Stimulated activated naive CD8-positive, alpha-beta T cell treated with anti-CD3 and anti-CD28 coated beads, Interleukin-15, Interleukin-2, amounts not matched to agents 100 U/mL and 50 U/mL, for 24 hours (primary cell): ENCODE measurements around the gene SLC9A9.
A peak's percentile ranks its signal among the peaks of the same experiment; 100 is the strongest.

ENCODE experiments used
- ATAC-seq: fragments of 150-1000 bp; cut with Tn5 transposase; one replicate; pipeline ENCODE4 v1.10.0; 2021
- DNase-seq: peaks from one replicate; pipeline ENCODE4 v3.0.0; 2021

The SLC9A9 gene

DNA sequence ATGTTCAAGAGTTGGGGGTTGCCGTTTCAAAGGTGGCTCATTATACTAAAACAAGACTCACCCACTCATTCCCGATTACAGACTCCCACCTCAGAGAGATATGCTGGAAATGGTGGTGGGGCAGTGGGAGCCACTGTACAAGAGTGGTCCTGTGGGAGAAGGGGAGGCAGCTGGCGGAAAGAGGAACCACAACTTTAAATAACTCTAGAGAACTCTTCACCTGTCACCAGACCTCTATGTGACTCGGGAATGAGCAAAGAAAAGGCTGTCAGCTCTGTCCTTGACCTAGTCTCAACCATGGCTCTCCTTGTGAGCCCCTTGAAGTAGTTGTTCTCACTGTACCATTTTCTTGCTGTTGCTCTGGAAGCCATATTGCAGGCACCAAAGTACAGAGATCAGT is 434.9 kb downstream of the SLC9A9 start:
- DNase-seq (no peak), ATAC-seq (no peak)

DNA sequence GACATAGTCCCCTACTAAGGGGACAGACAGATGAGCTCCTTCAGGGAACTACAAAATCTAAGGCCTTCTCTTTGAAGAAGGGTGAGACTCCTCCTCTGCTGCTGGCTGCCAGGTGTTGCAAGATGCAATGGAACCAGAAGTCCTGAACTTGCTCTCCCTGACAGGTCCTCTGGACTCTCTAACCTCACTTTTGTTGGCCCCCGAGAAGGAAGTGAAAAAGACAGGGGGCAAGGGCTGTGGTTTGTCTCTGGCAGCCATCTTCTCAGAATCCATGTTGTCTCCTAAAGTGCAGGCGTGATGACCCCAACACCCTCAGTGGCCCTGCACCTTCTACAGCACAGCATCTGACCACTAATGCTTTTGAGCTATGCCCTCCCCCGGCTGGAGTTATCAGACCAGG is 436.2 kb downstream of the SLC9A9 start:
- DNase-seq = no peak
- ATAC-seq = no peak

DNA sequence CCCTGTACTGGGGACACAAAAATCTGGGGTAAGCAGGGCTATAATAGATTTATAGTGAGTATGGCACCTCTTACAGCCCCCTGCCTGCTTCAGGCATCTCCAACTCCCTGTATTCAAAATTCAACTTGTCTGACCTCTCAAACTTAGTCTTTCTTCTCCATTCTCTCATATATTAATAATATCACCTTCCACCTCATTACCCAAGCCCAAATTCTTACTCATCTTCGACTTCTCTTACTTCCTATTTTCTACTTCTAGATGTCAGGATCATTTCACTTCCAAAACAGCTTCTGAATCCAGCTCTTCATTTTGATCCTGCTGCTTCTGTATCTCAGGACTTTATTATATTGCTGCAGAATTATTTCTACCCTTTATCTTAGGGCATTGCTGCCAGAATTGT is 438.0 kb downstream of the SLC9A9 start:
- no peak for DNase-seq
- ATAC-seq = no peak

DNA sequence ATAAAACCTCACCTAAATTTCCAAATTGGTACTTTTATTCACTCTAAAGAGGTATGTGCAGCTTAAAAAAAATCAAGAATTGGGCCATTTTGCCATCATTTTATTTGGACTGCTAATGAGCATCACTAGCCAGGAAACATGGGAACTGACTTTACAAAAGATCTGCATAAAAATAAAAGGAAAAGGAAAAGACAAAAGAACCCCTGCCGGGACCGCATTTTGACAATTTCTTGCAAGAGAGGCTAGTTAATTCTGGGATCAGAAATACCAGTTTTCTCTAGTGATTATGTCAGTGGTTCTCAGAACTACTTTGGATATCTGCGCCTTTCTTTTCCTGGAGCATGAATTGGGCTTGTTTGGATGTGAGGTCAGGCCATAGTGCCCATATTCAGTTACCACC is 439.5 kb downstream of the SLC9A9 start:
- DNase-seq (no peak), ATAC-seq (no peak)

DNA sequence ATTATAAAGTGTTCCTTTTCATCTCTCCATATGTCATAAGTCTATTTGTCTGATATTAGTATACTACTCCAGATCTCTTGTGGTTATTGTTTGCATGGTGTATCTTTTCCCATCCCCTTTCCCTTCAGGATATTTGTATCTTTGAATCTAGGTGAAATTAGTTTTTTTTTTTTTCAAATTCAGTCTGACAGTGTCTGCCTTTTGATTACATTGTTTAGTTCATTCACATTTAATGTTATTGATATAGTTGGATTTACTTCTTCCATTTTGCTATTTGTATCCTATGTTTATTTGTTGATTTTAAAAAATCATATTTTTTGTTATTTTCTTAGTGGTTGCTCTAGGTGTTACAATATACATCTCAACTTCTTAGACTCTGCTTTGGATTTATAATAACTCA is 445.7 kb downstream of the SLC9A9 start:
- ATAC-seq (no peak), DNase-seq (no peak)

DNA sequence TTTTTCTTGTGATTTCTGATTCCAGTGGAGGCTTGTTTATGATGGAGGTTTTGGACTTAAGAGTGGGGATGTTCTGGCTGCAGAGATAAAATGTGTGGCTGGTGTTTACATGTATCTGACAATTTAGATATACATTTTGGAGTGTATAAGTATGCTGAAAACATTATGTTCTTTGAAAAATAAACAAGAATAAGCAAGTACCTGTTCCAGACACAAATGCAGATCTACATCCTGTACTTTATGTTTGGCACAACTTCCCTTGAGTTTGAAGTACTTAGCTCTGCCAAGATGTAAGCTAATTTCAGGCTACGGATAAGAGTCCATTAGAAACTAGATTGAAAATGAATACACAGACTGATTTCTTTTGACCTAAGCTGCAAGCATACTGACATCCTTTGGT is 451.5 kb downstream of the SLC9A9 start:
- ATAC-seq = no peak
- DNase-seq = no peak

DNA sequence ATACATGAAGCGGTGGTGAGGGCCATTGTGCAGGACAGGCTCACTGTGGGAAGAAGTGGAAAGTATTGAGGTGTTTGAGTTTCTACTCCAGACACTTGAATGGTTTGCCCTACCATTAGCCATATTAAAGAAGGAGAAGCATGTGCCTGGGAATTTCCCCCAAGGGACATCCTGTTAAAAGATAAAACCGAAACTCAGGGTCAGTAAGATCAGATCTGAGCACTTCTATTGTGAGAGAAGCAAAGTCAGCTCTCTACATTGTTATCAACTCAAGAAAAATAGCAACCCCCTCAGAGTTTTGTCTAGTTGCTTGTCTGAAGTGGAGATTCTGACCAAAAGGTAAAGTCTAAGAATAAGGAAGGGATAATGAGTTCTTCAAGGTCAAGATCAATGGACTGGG is 458.9 kb downstream of the SLC9A9 start:
- no peak for DNase-seq
- ATAC-seq = no peak

DNA sequence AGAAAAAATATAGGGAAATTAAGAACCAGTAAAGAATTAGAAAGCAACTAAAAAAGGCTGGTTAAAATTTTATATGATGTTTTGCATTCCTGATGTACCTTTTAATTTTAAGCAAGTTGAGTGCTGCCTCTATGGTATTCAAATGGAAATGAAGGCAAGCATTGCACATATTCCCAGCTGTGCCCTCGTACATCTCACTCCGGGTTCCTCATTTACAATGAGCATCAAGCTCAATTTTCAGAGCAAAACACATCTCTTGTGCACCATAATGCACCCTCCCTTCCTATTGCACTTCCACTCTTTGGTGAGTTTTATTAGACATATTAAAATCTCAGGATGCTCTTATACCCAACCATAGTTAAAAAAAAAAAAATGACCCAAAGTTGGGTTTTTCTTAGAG is 460.8 kb downstream of the SLC9A9 start:
- DNase-seq (no peak), ATAC-seq (no peak)

DNA sequence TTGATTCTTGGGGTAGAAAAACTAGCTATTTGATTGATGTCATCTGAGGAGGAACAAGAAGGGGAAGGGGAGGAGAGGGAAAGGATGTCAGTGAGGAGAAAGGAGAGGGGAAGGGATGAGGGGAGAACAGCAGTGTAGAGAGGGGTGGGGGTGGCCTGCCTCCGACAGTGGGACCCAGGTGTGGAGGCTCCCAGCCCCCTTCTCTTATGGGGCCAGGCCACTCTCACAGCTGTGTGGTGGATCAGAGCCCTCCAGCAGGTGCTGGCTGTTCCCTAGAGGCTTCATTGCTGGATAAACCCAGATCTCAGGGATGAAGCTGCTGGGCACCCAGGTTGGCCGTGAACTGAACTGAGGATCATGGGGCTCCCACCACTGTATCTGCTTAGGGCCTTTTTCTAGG is 464.2 kb downstream of the SLC9A9 start:
- DNase-seq (no peak), ATAC-seq (no peak)

DNA sequence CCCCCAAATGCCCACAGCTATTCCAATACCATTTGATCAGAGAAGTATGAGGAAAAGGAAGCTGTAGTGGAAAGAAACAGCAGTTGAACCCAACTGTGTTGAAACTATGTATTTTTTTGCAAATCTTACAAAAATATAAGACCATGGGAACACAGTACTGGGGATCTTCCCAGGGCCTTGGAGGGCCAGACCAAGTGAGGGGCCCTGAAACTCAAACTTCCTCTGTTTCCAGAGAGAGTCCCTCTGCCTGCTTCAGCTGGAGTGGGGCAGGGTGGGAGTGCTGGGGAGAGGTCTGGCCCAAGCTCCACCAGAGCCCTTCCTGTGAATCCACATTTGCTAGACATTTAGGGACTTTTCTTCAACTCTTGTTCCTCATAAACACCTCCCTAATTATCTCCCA is 464.8 kb downstream of the SLC9A9 start:
- DNase-seq (no peak), ATAC-seq (no peak)

DNA sequence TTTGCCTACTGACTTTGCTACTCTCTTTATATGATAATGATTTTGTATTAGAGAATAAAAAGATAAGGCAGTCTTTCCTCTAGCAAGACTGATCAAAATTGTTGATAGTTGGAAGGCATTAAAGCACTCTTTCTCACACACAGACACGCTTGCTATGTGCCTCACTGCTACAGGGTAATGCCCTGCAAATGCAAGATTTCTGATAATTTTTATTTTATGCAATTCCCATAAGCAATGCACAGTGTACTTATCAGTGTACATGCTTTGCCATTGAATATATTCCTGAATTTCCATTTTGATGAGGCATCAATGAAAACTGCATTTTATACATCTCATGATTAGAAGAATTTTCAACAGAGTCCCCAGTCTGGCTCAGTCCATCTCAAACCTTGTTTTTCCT is 465.5 kb downstream of the SLC9A9 start:
- no peak for DNase-seq
- ATAC-seq = no peak

DNA sequence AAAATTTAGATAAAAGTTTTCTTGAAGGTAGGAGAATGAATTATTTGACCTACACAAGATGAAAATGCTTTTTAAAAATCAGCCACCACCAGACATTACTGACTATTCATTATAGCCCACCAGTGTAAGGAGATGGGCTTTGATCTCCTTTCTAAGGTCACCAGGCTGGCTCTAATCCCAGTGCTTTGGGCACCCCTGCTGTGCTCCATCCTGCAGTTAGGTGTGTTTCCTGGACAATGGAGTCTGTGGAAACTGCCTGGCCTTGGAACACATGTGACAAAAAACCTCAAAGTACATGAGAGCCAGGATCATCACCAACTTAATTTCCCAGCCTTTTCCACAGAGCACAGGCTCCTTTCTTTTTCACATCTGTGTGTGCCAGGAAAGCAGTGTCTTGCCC is 467.8 kb downstream of the SLC9A9 start:
- no peak for DNase-seq

DNA sequence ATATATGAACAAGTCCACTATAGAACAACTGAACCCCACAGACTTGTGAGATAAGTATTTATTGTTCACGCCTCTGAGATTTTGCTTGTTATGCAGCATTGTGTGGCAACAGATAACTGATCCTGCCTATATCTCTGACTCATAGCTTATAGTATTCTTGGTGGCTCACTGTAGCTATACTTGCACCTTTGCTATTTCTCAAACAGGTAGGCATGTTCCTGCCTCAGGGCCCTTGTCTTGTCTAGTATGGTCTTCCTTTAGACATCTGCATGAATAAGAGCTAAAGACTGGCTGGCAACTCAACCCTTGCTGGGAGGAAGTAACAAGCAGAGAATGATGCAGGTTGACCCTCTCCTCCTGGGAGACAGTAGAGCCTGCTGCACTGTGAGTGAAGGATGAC is 472.6 kb downstream of the SLC9A9 start:
- no peak for ATAC-seq
- no peak for DNase-seq

More for the DNA sequence above, 467.8 kb downstream of the SLC9A9 start:
- ATAC-seq = no peak

DNA sequence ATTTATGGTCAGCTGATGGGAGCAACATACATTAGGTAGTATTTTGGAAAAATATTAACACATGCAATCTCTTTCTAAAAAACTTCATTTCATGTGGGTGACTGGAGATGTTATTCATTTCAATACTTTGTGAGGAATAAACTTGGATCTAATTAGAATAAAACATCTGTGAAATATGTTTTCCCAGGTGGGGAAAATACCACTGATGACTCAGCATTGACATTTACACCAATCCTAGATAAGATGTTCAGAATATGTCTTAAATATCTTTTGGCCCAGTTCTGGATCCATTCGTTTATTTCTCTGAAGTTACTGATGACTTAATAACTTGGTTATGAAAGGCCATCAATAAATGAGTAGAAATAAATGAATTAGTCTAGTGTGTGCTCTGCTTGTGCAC is 481.1 kb downstream of the SLC9A9 start:
- DNase-seq = no peak
- ATAC-seq = no peak

DNA sequence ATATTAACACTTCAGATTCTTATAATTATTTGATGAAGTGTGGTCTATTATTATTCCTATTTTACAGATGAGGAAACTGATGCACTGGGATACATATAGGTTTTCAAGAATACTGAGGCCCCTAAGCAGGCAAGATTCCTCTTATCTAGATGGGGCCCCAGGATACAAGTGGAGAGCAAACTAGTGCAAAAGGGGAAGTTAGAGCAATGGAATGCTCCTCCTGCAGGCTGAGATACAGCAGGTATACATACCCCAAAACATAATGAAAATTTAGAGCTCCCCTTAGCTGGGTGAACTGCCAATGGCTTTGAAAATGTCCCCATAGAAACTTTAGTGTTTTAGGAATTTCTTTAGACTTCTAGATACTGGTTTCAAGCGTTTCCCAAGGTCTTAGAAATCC is 481.6 kb downstream of the SLC9A9 start:
- no peak for DNase-seq
- no peak for ATAC-seq

DNA sequence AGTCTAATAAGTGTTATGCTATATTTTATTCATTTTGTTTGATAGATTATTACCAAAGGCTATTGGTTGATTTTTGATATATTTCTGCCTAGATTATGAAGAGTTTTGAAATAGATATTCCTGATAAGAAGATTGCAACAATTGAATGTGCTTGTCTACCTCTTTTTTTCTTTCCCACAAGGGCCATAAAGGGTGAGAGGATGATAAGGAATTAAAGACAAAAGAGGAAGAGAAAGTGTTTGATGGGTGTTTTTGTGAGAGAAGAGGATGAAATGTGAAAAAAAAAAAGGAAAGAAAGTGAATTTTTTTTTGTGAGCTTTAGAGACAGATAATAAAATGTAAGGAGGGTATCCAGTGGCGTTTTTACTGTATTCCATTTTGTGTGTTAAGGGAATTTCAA is 484.3 kb downstream of the SLC9A9 start:
- no peak for ATAC-seq
- DNase-seq = no peak

DNA sequence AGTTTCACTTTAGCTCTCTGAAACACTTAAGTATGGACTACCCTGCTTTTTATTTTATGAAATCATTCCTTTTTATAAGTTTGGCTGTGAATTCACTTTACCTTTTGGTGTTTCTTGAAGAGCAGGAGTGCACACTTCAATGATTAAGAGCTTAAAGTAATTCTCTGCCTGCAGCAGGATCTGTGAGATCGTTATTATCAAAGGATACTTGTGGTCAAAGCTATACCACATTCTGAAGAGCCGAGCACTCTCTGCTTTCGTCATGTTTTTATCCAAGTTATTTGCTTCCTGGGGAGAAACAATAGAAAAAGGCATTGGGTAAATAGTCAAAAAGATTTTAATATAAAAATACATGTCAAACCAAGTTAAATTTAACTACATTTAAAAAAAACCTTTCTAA is 485.0 kb downstream of the SLC9A9 start:
- ATAC-seq (no peak), DNase-seq (no peak)

DNA sequence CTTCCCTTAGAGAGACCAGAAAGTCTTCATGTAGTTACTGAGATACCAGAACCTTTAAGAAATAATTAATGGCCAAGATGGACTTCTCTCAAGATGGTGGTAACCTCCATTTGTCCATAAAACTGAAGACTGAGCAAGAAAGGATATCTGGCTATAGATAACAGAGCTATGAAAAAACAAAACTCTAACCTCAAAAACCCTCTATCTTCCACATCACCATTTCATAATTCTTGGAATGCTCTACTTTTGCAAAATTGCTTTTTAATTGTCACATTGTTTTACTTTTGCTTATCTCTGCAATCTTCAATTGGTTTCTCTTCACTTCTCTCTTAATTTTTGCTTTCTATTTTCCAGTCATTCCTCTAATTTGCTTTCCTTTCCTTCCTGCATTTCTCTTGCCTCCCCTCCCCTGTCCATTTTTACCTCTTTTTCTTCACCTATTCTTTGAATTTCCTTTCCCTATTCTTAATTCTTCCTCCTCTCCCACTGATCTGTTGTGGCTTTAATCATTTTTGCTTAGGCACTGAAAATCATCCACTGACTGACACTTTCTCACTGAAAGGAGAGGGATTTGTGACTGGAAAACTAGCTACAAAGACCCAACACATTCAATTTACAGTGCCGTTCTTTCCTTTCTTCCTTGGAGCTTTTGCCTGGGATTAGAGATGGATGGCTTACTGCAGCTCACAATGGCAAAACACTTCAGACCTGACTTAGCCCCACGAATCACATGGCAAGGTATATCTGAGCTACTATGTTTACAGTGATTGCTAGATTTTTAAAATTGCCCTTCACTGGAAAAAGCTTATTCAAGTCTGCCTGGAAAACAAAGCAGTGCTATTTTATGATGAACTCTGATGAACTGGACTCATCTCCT is 485.9 kb downstream of the SLC9A9 start:
- DNase-seq (no peak), ATAC-seq (no peak)

DNA sequence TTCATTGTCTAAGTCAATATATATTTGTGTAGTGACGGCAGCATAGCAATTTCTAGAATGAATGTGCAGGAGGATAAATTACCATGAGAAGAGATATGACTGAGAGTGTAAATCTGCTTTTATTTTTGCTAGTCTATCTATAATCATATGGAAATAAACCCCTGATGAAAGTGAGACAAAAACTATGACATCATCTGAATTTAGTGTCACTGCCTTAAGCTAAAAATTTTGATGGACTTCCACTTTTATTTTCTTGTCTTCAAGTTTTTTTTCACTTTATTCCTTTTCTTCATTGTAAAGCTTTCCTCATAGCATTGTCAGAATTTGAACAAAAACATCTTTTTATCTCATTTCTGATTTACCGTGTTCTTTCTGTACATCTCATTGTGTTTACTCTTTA is 486.7 kb downstream of the SLC9A9 start:
- no peak for DNase-seq
- no peak for ATAC-seq

DNA sequence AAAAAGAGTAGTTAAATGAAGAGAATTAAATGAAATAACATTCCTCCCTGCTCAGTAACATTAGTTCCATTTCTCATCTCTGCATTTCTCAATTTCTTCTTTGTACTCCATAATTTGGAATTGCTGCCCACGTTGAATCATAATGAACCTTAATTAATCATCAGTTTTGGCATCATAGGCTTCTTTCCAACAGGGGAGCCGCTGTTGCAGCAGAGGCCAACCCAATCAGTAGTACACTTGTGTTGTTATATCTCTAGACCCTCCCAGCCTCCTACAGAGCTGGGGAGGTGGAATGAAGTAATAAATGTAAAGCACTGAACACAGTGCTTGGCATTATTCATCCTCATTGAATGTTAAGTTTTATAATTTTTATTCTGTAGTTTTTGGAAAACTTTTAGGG is 488.0 kb downstream of the SLC9A9 start:
- ATAC-seq (no peak), DNase-seq (no peak)

DNA sequence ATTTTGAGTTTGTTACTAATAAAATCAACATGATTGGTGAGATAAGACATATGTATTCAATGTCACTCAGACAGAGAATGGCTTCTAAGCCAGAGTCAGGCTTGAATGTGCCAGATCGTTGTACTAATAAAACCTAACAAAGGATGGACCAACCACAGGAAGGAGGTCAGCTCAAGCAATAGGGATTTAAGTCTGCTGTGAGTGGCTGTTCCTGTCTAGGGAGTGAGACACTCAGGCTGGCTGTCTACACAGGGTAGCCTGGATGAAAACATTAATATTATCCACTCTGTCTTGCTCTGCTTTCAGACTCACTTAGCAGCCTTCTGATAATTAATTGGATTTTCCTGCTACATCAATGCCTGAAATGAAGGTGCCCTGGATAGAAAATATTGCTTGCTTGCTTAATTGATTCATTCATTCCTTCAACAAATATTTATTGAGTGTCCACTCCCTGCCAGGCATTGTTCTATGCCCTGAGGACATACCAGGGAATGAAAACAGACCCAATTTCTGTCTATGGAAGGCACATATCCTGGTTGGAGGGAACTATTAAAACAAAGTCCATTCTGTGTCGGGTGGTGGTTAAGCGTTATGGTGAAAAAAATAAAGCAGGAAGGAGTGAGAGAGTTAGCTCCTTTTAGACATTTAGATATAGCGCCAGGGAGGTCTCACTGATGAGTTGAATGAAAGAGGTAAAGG is 489.3 kb downstream of the SLC9A9 start:
- DNase-seq = no peak
- ATAC-seq = no peak

DNA sequence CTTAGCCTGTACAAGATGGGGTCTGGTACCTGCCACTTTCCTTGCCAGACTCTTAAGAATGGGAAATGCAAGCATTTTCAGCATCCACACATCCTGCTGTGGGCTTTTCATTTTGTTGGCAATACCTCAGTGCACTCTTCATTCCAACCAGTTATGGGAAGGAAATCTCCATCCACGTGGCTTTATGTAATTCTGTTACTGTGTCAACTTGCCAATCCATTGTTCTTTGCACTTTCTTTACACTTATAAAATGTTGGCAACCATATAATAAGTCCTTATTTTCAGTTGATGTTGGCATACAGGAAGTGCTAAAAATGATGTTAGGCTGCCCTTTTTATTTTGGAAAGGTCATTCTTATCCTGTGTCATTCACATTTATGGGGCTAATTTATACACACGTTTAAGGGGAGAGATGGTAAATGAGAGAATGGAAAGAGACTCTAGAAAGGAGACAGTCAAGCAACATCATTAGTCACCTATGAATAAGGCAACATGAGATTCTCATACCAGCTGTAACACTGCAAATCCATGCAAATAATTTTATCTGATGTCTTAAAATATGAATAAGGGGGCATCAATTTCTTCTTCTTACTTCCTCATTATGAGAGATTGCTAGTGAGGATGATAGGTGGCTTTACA is 490.0 kb downstream of the SLC9A9 start:
- ATAC-seq (peak; percentile 52), DNase-seq (no peak)

DNA sequence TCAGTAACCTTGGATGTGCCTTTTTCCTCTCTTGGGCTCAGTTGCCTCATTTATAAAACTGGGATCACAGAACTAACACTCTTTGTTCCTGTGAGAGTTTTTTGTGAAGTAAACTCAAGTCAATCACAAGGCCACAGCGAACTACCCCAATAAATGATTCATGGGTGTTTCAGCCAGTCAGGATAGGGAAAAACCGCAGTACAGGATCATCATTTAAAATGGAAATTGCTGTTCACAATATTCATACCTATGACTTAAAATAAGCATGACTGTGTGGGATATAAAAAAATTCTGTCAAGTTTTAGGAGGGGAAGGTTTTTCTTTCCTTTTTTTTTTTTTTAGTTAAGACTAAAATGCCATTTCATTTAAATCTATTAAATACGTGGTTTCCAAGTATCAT is 490.6 kb downstream of the SLC9A9 start:
- ATAC-seq (no peak), DNase-seq (no peak)
